Upper lobe of left lung (tissue), 6 donors: ENCODE measurements around the gene ZNF593OS. TPM values are rescaled to one million over a fixed set of nuclear protein-coding genes. Genes with fewer than 3 reads are reported as not detected.

Source experiments
- ATAC-seq, 2 donors: fragments of 200-7000 bp; cut with Tn5 transposase; one replicate each; pipeline ENCODE4 v1.9.1; 2022; ENCODE audit warnings: mild to moderate bottlenecking in 2 of 2, moderate library complexity in 2 of 2; ENCODE audit not compliant: low FRiP score in 2 of 2
- DNase-seq, 2 donors: peaks; one replicate each; pipeline ENCODE4 v3.0.0-alpha.2; 2019 to 2020
- H3K27ac ChIP-seq, 4 donors: fragments of 200-600 bp; sonication (generic); one replicate each; pipeline ENCODE4 v1.5.1; 2016 to 2019
- H3K27me3 ChIP-seq, 4 donors: fragments of 200-600 bp; sonication (generic); one replicate each; pipeline ENCODE4 v1.5.1; 2017 to 2019
- H3K36me3 ChIP-seq, 4 donors: fragments of 200-600 bp; sonication (generic); one replicate each; pipeline ENCODE4 v1.5.1; 2016 to 2019
- H3K4me1 ChIP-seq, 4 donors: fragments of 200-600 bp; sonication (generic); one replicate each; pipeline ENCODE4 v1.5.1; 2018 to 2019
- H3K4me3 ChIP-seq, 4 donors: fragments of 200-600 bp; sonication (generic); one replicate each; pipeline ENCODE4 v1.5.1; 2017 to 2019; ENCODE audit warnings: mild to moderate bottlenecking in 2 of 4, moderate library complexity in 1 of 4
- H3K9me3 ChIP-seq, 4 donors: fragments of 200-600 bp; sonication (generic); one replicate each; pipeline ENCODE4 v1.5.1; 2018 to 2019
- CTCF ChIP-seq, 6 experiments: fragments of 450-650 bp in 4 of 6; fragments of 200-600 bp in 2 of 6; sonication (generic) in 2 of 6; IDR thresholded peaks; one replicate each; pipeline ENCODE4 v1.5.1; 2016 to 2019; ENCODE audit warnings: antibody characterized with exemption in 6 of 6
- EP300 ChIP-seq, 4 donors: sonication (generic); formaldehyde crosslinking; IDR thresholded peaks; one replicate each; pipeline ENCODE4 v1.5.1; 2017; ENCODE audit warnings: antibody characterized with exemption in 4 of 4, control low read depth in 2 of 4
- POLR2A ChIP-seq, 4 donors: fragments of 450-650 bp; IDR thresholded peaks; one replicate each; pipeline ENCODE4 v1.5.1; 2016 to 2017; ENCODE audit warnings: antibody characterized with exemption in 4 of 4, mild to moderate bottlenecking in 2 of 4
- POLR2AphosphoS5 ChIP-seq, 2 donors: sonication (generic); formaldehyde crosslinking; IDR thresholded peaks; one replicate each; pipeline ENCODE4 v1.5.1; 2017; ENCODE audit warnings: antibody characterized with exemption in 2 of 2
- WGBS, 2 donors: methylation state at CpG; one replicate each; pipeline ENCODE4 v1.1.5; 2017 to 2018; 5-methylcytosine and 5-hydroxymethylcytosine counted together
- total RNA-seq, 6 donors: library from RNA; depleted of rRNA in 4 of 6; stranded (reverse); fragments of >200 nt in 4 of 6; gene quantifications; one replicate each; pipeline versions ENCODE4 v1.1.0 to v1.2.1, GENCODE V29; 2016 to 2021
- donor health status: DM: no; HTN: no; CAD: no; lungs with moderate emphysema.
- donor health status: DM: no; HTN: yes; CAD: no; lungs with severe emphysema.

Gene ZNF593OS
- total RNA-seq, 6 donors from 2014 or later = not detected

GRCh38 chr1:26132128-26132833, 39.4 kb downstream of the ZNF593OS start:
- no peak for TF ChIP-seq POLR2AphosphoS5 (IDR thresholded peaks at IDR 0.05)
- TF ChIP-seq POLR2A (IDR thresholded peaks at IDR 0.05) = no peak
- TF ChIP-seq EP300 (IDR thresholded peaks at IDR 0.05) = no peak
- TF ChIP-seq CTCF (IDR thresholded peaks at IDR 0.05) = no peak
- WGBS, 2 donors = 91% methylated on average over 5 of the region's 5 CpGs
- Histone ChIP-seq H3K27ac (no peak overlapping the region), H3K27me3 (no peaks in the 10 kb centered on the region), H3K9me3 (no peaks in the 10 kb centered on the region), H3K36me3 (no peaks in the 10 kb centered on the region), H3K4me1 (peaks cover 5 to 12% (median 10%) of the 10 kb centered on the region in 4 donors), H3K4me3 (no peak overlapping the region)
- no peak for ATAC-seq
- DNase-seq = no peak

- Histone ChIP-seq H3K27me3 (no peaks in the 10 kb centered on the region), H3K36me3 (no peaks in the 10 kb centered on the region), H3K9me3 (no peaks in the 10 kb centered on the region), H3K27ac (no peak overlapping the region), H3K4me3 (no peak overlapping the region), H3K4me1 (peaks cover 18 to 24% (median 21%) of the 10 kb centered on the region in 4 donors)
- TF ChIP-seq POLR2A (IDR thresholded peaks at IDR 0.05) = no peak
- no peak for TF ChIP-seq EP300 (IDR thresholded peaks at IDR 0.05)
- TF ChIP-seq POLR2AphosphoS5 (IDR thresholded peaks at IDR 0.05) = no peak
- TF ChIP-seq CTCF (IDR thresholded peaks at IDR 0.05) = no peak
- ATAC-seq (no peak), DNase-seq (no peak)
- 75% methylated on average over 1 of the region's 1 CpG; no CpG with 5 or more reads in 1 of the 2 donors for WGBS, 2 donors
Measured at GRCh38 chr1:26130695-26131094, 40.9 kb downstream of the ZNF593OS start.

- Histone ChIP-seq H3K4me3 (no peak overlapping the region), H3K27me3 (no peaks in the 10 kb centered on the region), H3K4me1 (peaks cover 18 to 29% (median 25%) of the 10 kb centered on the region in 4 donors), H3K9me3 (no peaks in the 10 kb centered on the region), H3K27ac (no peak overlapping the region), H3K36me3 (no peaks in the 10 kb centered on the region)
- ATAC-seq (no peak), DNase-seq (no peak)
- WGBS, 2 donors = 92 to 96% methylated on average over 4 of the region's 4 CpGs
- TF ChIP-seq CTCF (IDR thresholded peaks at IDR 0.05) (no peak), EP300 (IDR thresholded peaks at IDR 0.05) (no peak), POLR2AphosphoS5 (IDR thresholded peaks at IDR 0.05) (no peak), POLR2A (IDR thresholded peaks at IDR 0.05) (no peak)
Measured at GRCh38 chr1:26129778-26130177, 41.9 kb downstream of the ZNF593OS start.

- no peak for TF ChIP-seq EP300 (IDR thresholded peaks at IDR 0.05)
- TF ChIP-seq POLR2AphosphoS5 (IDR thresholded peaks at IDR 0.05) = no peak
- TF ChIP-seq POLR2A (IDR thresholded peaks at IDR 0.05) = no peak
- H3K9me3 ChIP-seq = no peaks in the 10 kb centered on the region
- peaks cover 32 to 50% (median 37%) of the 10 kb centered on the region in 4 donors for H3K4me1 ChIP-seq
- DNase-seq = peak in 1 of 2 donors; percentile 41
- H3K27ac ChIP-seq = peak overlapping the region; percentile 28 to 85 (median 70)
- no peaks in the 10 kb centered on the region for H3K27me3 ChIP-seq
- H3K4me3 ChIP-seq = peak overlapping the region in 2 of 4 donors; percentile 1 to 2
- H3K36me3 ChIP-seq = no peaks in the 10 kb centered on the region
- ATAC-seq = peak in 1 of 2 donors; percentile 36
- WGBS, 2 donors = 27 to 35% methylated on average over 13 of the region's 13 CpGs
Measured at GRCh38 chr1:26127235-26128163, 44.1 kb downstream of the ZNF593OS start.
